HepG2 (cell line): Measurements from ENCODE around the gene GPR37L1. TPM values are rescaled to one million over a fixed set of nuclear protein-coding genes. Genes with fewer than 3 reads are reported as not detected.

Source experiments
- ARNTL ChIP-seq: sonication (generic); formaldehyde crosslinking; IDR thresholded peaks from 2 replicates; pipeline ENCODE4 v1.4.0; 2020; ENCODE audit warnings: mild to moderate bottlenecking, missing genetic modification reagents
- ETV5 ChIP-seq: IDR thresholded peaks from 2 replicates; pipeline ENCODE4 v1.6.1; 2018; ENCODE audit warnings: missing biosample characterization, missing genetic modification reagents, inconsistent platforms, borderline replicate concordance
- HINFP ChIP-seq: sonication (generic); formaldehyde crosslinking; IDR thresholded peaks from 2 replicates; pipeline ENCODE4 v1.4.0; 2020; ENCODE audit warnings: low read depth, mild to moderate bottlenecking, missing genetic modification reagents
- MTF1 ChIP-seq: sonication (generic); formaldehyde crosslinking; IDR thresholded peaks from 2 replicates; pipeline ENCODE4 v1.5.0; 2020; ENCODE audit warnings: missing genetic modification reagents
- MXD4 ChIP-seq: IDR thresholded peaks from 2 replicates; pipeline ENCODE4 v1.6.1; 2016; ENCODE audit warnings: mild to moderate bottlenecking, missing biosample characterization, missing genetic modification reagents
- NONO ChIP-seq, 2 experiments: fragments of 450-650 bp in 1 of 2; sonication (generic) in 1 of 2; formaldehyde crosslinking in 1 of 2; IDR thresholded peaks in 1 of 2; conservative IDR thresholded peaks in 1 of 2; 2 replicates each; pipeline versions ENCODE4 v1.6.1 to v1.8.0; 2017 to 2022; ENCODE audit warnings: mild to moderate bottlenecking in 1 of 2, missing genetic modification reagents in 1 of 2, moderate library complexity in 1 of 2
- PAXIP1 ChIP-seq: sonication (generic); formaldehyde crosslinking; conservative IDR thresholded peaks from 2 replicates; pipeline ENCODE4 v1.4.0; 2020; ENCODE audit warnings: mild to moderate bottlenecking, missing genetic modification reagents, moderate library complexity
- PITX1 ChIP-seq: sonication (generic); formaldehyde crosslinking; IDR thresholded peaks from 2 replicates; pipeline ENCODE4 v1.5.1; 2020; ENCODE audit warnings: mild to moderate bottlenecking, missing genetic modification reagents
- RERE ChIP-seq: IDR thresholded peaks from 2 replicates; pipeline ENCODE4 v1.6.1; 2016; ENCODE audit warnings: low read depth, missing genetic modification reagents, missing compliant biosample characterization
- SKI ChIP-seq: fragments of 450-650 bp; IDR thresholded peaks from one replicate; pipeline ENCODE4 v1.6.1; 2018; ENCODE audit warnings: mild to moderate bottlenecking; ENCODE audit not compliant: partially characterized antibody
- SMAD3 ChIP-seq: sonication (generic); formaldehyde crosslinking; IDR thresholded peaks from 2 replicates; pipeline ENCODE4 v1.4.0; 2020; ENCODE audit warnings: missing genetic modification reagents
- ZFP41 ChIP-seq: sonication (generic); formaldehyde crosslinking; IDR thresholded peaks from 2 replicates; pipeline ENCODE4 v1.4.0; 2020; ENCODE audit warnings: mild to moderate bottlenecking, missing genetic modification reagents, borderline replicate concordance
- ZFX ChIP-seq: sonication (generic); formaldehyde crosslinking; IDR thresholded peaks from 2 replicates; pipeline ENCODE4 v1.4.0; 2020; ENCODE audit warnings: mild to moderate bottlenecking, low read depth, missing genetic modification reagents, moderate library complexity
- ZNF292 ChIP-seq: sonication (generic); formaldehyde crosslinking; IDR thresholded peaks from 2 replicates; pipeline ENCODE4 v1.8.1; 2022; ENCODE audit warnings: mild to moderate bottlenecking, low read depth, missing genetic modification reagents, borderline replicate concordance
- ZNF331 ChIP-seq: sonication (generic); formaldehyde crosslinking; IDR thresholded peaks from 2 replicates; pipeline ENCODE4 v1.4.0; 2020; ENCODE audit warnings: missing genetic modification reagents
- ZNF777 ChIP-seq: sonication (generic); formaldehyde crosslinking; IDR thresholded peaks from 2 replicates; pipeline ENCODE4 v1.4.0; 2020; ENCODE audit warnings: missing genetic modification reagents
- ZNF781 ChIP-seq: sonication (generic); formaldehyde crosslinking; IDR thresholded peaks from 2 replicates; pipeline ENCODE4 v1.5.1; 2020; ENCODE audit warnings: borderline replicate concordance, mild to moderate bottlenecking, missing genetic modification reagents; ENCODE audit errors: not compliant biosample characterization
- ZSCAN29 ChIP-seq: sonication (generic); formaldehyde crosslinking; conservative IDR thresholded peaks from 2 replicates; pipeline ENCODE4 v1.4.0; 2020; ENCODE audit warnings: mild to moderate bottlenecking, missing genetic modification reagents
- polyA plus RNA-seq, 8 experiments: library from polyadenylated mRNA; depleted of rRNA in 3 of 8; stranded (reverse) in 7 of 8; unstranded in 1 of 8; fragments of >200 nt; fragmentation: Illumina TruSeq in 4 of 8; extraction: Trizol in 4 of 8; gene quantifications; 2 replicates each; pipeline versions ENCODE4 v1.2.1 to v1.2.3, GENCODE V29; 2011 to 2016; ENCODE audit warnings: low read depth in 4 of 8, missing spikeins in 1 of 8, mixed read lengths in 1 of 8; ENCODE audit not compliant: insufficient read depth in 1 of 8
- total RNA-seq, 5 experiments: library from RNA; depleted of rRNA; stranded (reverse); fragments of >200 nt; fragmentation: Illumina TruSeq; extraction: Trizol; gene quantifications; 2 replicates each; pipeline ENCODE4 v1.2.3, GENCODE V29; 2016; ENCODE audit warnings: low read depth in 1 of 5

The GPR37L1 gene
- total and polyA plus RNA-seq, 2 of the 13 experiments (the other 11 are each of a cell fraction or from before 2014, with no cell fraction given), result 0.13 TPM; not detected in 1

GRCh38 chr1:202143011-202143767, 20.5 kb downstream of the GPR37L1 start (continued):
- TF ChIP-seq HINFP (CRISPR knock-in tag), result 0 out of 2 replicates have a peak, but pooled peaks have one; percentile 57
- peak; percentile 63 for TF ChIP-seq ZFX (CRISPR knock-in tag)
- TF ChIP-seq PAXIP1 (CRISPR knock-in tag), result peak; percentile 76
- TF ChIP-seq RERE (CRISPR knock-in tag), result peak; percentile 56; the same call in 1 of the 2 replicates
- no peak for TF ChIP-seq NONO (IDR thresholded peaks at IDR 0.05)
- 0 out of 2 replicates have a peak, but pooled peaks have one; percentile 37 for TF ChIP-seq NONO (CRISPR knock-in tag; conservative IDR thresholded peaks at IDR 0.05)
- peak; percentile 91 for TF ChIP-seq SKI
- TF ChIP-seq SMAD3, result no peak
- no peak for TF ChIP-seq MTF1
- TF ChIP-seq ZSCAN29, result peak; percentile 63
- peak; percentile 90 for TF ChIP-seq ZNF777 (CRISPR knock-in tag)
- TF ChIP-seq ZNF292 (CRISPR knock-in tag), result peak; percentile 73; the same call in 1 of the 2 replicates
- TF ChIP-seq ZFP41 (CRISPR knock-in tag), result no peak
- 0 out of 2 replicates have a peak, but pooled peaks have one; percentile 25 for TF ChIP-seq MXD4
- 0 out of 2 replicates have a peak, but pooled peaks have one; percentile 36 for TF ChIP-seq ARNTL
- peak; percentile 71; the same call in 1 of the 2 replicates for TF ChIP-seq ZNF331
- peak; percentile 38 for TF ChIP-seq ZNF781 (CRISPR knock-in tag)
- TF ChIP-seq PITX1, result peak; percentile 31; the same call in 1 of the 2 replicates
- peak; percentile 92 for TF ChIP-seq ETV5
